NCI-H128 (cell line): Measurements from ENCODE around the gene IQGAP2.
"Not testable (repeated sequence)": the region's sequence is repeated elsewhere in the genome, so short reads cannot be mapped to it uniquely, and the experiment has no call there.

Experiments used
- DNase-seq: peaks from one replicate; lab custom pipeline; 2025; ENCODE audit not compliant: unreplicated experiment; lab: John Stamatoyannopoulos, UW

The IQGAP2 gene

GRCh38 chr5:76499507-76500161, 96.5 kb downstream of the IQGAP2 start:
- no peak for DNase-seq

- no peak for DNase-seq
These were observed 97.7 kb downstream of the IQGAP2 start for GRCh38 chr5:76500633-76501393.

GRCh38 chr5:76503929-76504328, 100.8 kb downstream of the IQGAP2 start:
- DNase-seq = no peak

GRCh38 chr5:76504901-76505564, 101.9 kb downstream of the IQGAP2 start:
- no peak for DNase-seq

- no peak for DNase-seq
These were observed 110.4 kb downstream of the IQGAP2 start for GRCh38 chr5:76513476-76513875.

- DNase-seq = no peak
These were observed 111.2 kb downstream of the IQGAP2 start for GRCh38 chr5:76514292-76514691.

- DNase-seq = no peak
These were observed 111.6 kb downstream of the IQGAP2 start for GRCh38 chr5:76514713-76515112.

- DNase-seq = no peak
These were observed 114.2 kb downstream of the IQGAP2 start for GRCh38 chr5:76517334-76517733.

- not testable (repeated sequence) for DNase-seq
These were observed 115.2 kb downstream of the IQGAP2 start for GRCh38 chr5:76518246-76518645.

GRCh38 chr5:76521240-76521758, 118.2 kb downstream of the IQGAP2 start:
- no peak for DNase-seq

- no peak for DNase-seq
These were observed 119.2 kb downstream of the IQGAP2 start for GRCh38 chr5:76522103-76522935.

GRCh38 chr5:76524101-76524835, 121.2 kb downstream of the IQGAP2 start:
- no peak for DNase-seq

GRCh38 chr5:76524868-76525267, 121.8 kb downstream of the IQGAP2 start:
- no peak for DNase-seq

- DNase-seq = no peak
These were observed 122.9 kb downstream of the IQGAP2 start for GRCh38 chr5:76525956-76526355.

GRCh38 chr5:76526950-76527583, 124.0 kb downstream of the IQGAP2 start:
- DNase-seq = no peak

- DNase-seq = no peak
These were observed 124.6 kb downstream of the IQGAP2 start for GRCh38 chr5:76527685-76528161.

- DNase-seq = no peak
These were observed 125.7 kb downstream of the IQGAP2 start for GRCh38 chr5:76528547-76529331.

GRCh38 chr5:76529464-76530344, 126.6 kb downstream of the IQGAP2 start:
- DNase-seq = no peak
